GM12865 (cell line): ENCODE results near the gene RARRES2.

Experiments used
- DNase-seq: peaks from one replicate; pipeline ENCODE4 v3.0.0; 2010; ENCODE audit warnings: low read depth
- H3K4me3 ChIP-seq: 2 replicates; pipeline ENCODE4 v1.5.1; 2011; ENCODE audit warnings: mild to moderate bottlenecking, low read depth, low read length, control low read depth
- CTCF ChIP-seq: IDR thresholded peaks from 2 replicates; pipeline ENCODE4 v1.5.1; 2011; ENCODE audit warnings: low read length, control low read depth, low read depth, inconsistent platforms; ENCODE audit not compliant: insufficient read depth; ENCODE audit errors: missing control alignments

The RARRES2 gene

GRCh38 chr7:150376560-150376959 is 35.1 kb upstream of the RARRES2 start:
- no peak overlapping the region for H3K4me3 ChIP-seq
- no peak for TF ChIP-seq CTCF
- DNase-seq: no peak

GRCh38 chr7:150375662-150376521 is 34.5 kb upstream of the RARRES2 start:
- peak; percentile 70 for DNase-seq
- no peak overlapping the region for H3K4me3 ChIP-seq
- TF ChIP-seq CTCF: no peak

- TF ChIP-seq CTCF: no peak
- H3K4me3 ChIP-seq: no peak overlapping the region
- no peak for DNase-seq
Observed at GRCh38 chr7:150374472-150374871, 33.0 kb upstream of the RARRES2 start.

GRCh38 chr7:150374026-150374425 is 32.6 kb upstream of the RARRES2 start:
- no peak overlapping the region for H3K4me3 ChIP-seq
- no peak for DNase-seq
- no peak for TF ChIP-seq CTCF

GRCh38 chr7:150373049-150373801 is 31.8 kb upstream of the RARRES2 start:
- no peak overlapping the region for H3K4me3 ChIP-seq
- TF ChIP-seq CTCF: no peak
- no peak for DNase-seq

GRCh38 chr7:150372271-150373048 is 31.0 kb upstream of the RARRES2 start:
- no peak overlapping the region for H3K4me3 ChIP-seq
- no peak for TF ChIP-seq CTCF
- no peak for DNase-seq
